ENCODE results near the gene ABL1. TPM values are rescaled to one million over a fixed set of nuclear protein-coding genes. Genes with fewer than 3 reads are reported as not detected.

The ABL1 gene
- total RNA-seq, 4 donors from 2014 or later: 58.0 to 105 (median 78.6) TPM

GRCh38 chr9:130860458-130861316, 25.6 kb downstream of the ABL1 start:
- Histone ChIP-seq H3K9me3 (no peaks in the 10 kb centered on the region), H3K4me1 (peaks cover 0 to 57% (median 10%) of the 10 kb centered on the region in 4 donors), H3K36me3 (peaks cover 0 to 32% (median 0%) of the 10 kb centered on the region in 3 donors), H3K27ac (peak overlapping the region; percentile 15 to 67 (median 60)), H3K4me3 (no peak overlapping the region), H3K27me3 (no peaks in the 10 kb centered on the region)
- 24 to 29% methylated on average over 26 to 28 of the region's 28 CpGs for WGBS, 2 donors
- peak; percentile 74 to 82 for DNase-seq (ENCODE audit: low spot score in 2 of 2)
- TF ChIP-seq CTCF (IDR thresholded peaks at IDR 0.05) (peak in 4 of 5 experiments; percentile 32 to 69 (median 52)), EP300 (IDR thresholded peaks at IDR 0.05) (peak in 1 of 2 donors; percentile 86), POLR2A (IDR thresholded peaks at IDR 0.05) (no peak)

GRCh38 chr9:130861372-130862180, 26.5 kb downstream of the ABL1 start:
- no peaks in the 10 kb centered on the region for H3K9me3 ChIP-seq
- DNase-seq (ENCODE audit: low spot score in 2 of 2): no peak
- peaks cover 0 to 25% (median 0%) of the 10 kb centered on the region in 3 donors for H3K36me3 ChIP-seq
- no peaks in the 10 kb centered on the region for H3K27me3 ChIP-seq
- TF ChIP-seq CTCF (IDR thresholded peaks at IDR 0.05) (no peak), POLR2A (IDR thresholded peaks at IDR 0.05) (no peak), EP300 (IDR thresholded peaks at IDR 0.05) (no peak)
- H3K27ac ChIP-seq: peak overlapping the region in 3 of 4 donors; percentile 57 to 67 (median 63)
- peaks cover 0 to 60% (median 10%) of the 10 kb centered on the region in 4 donors for H3K4me1 ChIP-seq
- no peak overlapping the region for H3K4me3 ChIP-seq
- 66 to 74% methylated on average over 8 of the region's 8 CpGs for WGBS, 2 donors

GRCh38 chr9:130862217-130862616, 27.2 kb downstream of the ABL1 start:
- Histone ChIP-seq H3K4me1 (peaks cover 0 to 65% (median 10%) of the 10 kb centered on the region in 4 donors), H3K9me3 (no peaks in the 10 kb centered on the region), H3K27ac (peak overlapping the region in 2 of 4 donors; percentile 7 to 67), H3K27me3 (no peaks in the 10 kb centered on the region), H3K4me3 (no peak overlapping the region), H3K36me3 (peaks cover 0 to 25% (median 0%) of the 10 kb centered on the region in 3 donors)
- DNase-seq (ENCODE audit: low spot score in 2 of 2): no peak
- TF ChIP-seq CTCF (IDR thresholded peaks at IDR 0.05) (no peak), EP300 (IDR thresholded peaks at IDR 0.05) (no peak), POLR2A (IDR thresholded peaks at IDR 0.05) (no peak)
- 83 to 84% methylated on average over 8 of the region's 8 CpGs for whole genome bisulfite sequencing, 2 donors

- H3K4me3 ChIP-seq: no peak overlapping the region
- no peak for DNase-seq (ENCODE audit: low spot score in 2 of 2)
- 83 to 90% methylated on average over 23 of the region's 23 CpGs for WGBS, 2 donors
- TF ChIP-seq EP300 (IDR thresholded peaks at IDR 0.05): no peak
- TF ChIP-seq POLR2A (IDR thresholded peaks at IDR 0.05): no peak
- no peak for TF ChIP-seq CTCF (IDR thresholded peaks at IDR 0.05)
- H3K36me3 ChIP-seq: peaks cover 0 to 25% (median 0%) of the 10 kb centered on the region in 3 donors
- H3K27ac ChIP-seq: peak overlapping the region in 1 of 4 donors; percentile 67
- no peaks in the 10 kb centered on the region for H3K9me3 ChIP-seq
- H3K4me1 ChIP-seq: peaks cover 0 to 61% (median 10%) of the 10 kb centered on the region in 4 donors
- no peaks in the 10 kb centered on the region for H3K27me3 ChIP-seq
Measured at GRCh38 chr9:130862747-130863146, 27.7 kb downstream of the ABL1 start.
